HepG2 (cell line): ENCODE measurements around the gene TRA2B. TPM values are rescaled to one million over a fixed set of nuclear protein-coding genes. Genes with fewer than 3 reads are reported as not detected.

Source experiments
- HOXA7 ChIP-seq: sonication (generic); formaldehyde crosslinking; IDR thresholded peaks from 2 replicates; pipeline ENCODE4 v1.8.1; 2022; ENCODE audit warnings: mild to moderate bottlenecking, missing genetic modification reagents, moderate library complexity
- MBD4 ChIP-seq: IDR thresholded peaks from 2 replicates; pipeline ENCODE4 v1.6.1; 2012; ENCODE audit warnings: low read length, inconsistent platforms, borderline replicate concordance
- NCOR1 ChIP-seq: fragments of 200-600 bp; sonication (generic); IDR thresholded peaks from 2 replicates; pipeline ENCODE4 v1.7.0; 2017; ENCODE audit warnings: antibody characterized with exemption, low read length, borderline replicate concordance
- SMARCC2 ChIP-seq: fragments of 450-650 bp; IDR thresholded peaks from 2 replicates; pipeline ENCODE4 v1.6.1; 2017; ENCODE audit warnings: antibody characterized with exemption, mild to moderate bottlenecking
- SNAI1 ChIP-seq: sonication (generic); formaldehyde crosslinking; IDR thresholded peaks from 2 replicates; pipeline ENCODE4 v1.5.0; 2020; ENCODE audit warnings: mild to moderate bottlenecking, missing genetic modification reagents, borderline replicate concordance
- TEF ChIP-seq: sonication (generic); formaldehyde crosslinking; IDR thresholded peaks from 2 replicates; pipeline ENCODE4 v1.5.0; 2020; ENCODE audit warnings: missing genetic modification reagents
- ZBTB39 ChIP-seq: sonication (generic); formaldehyde crosslinking; IDR thresholded peaks from 2 replicates; pipeline ENCODE4 v1.5.0; 2020; ENCODE audit warnings: missing genetic modification reagents
- ZNF138 ChIP-seq: sonication (generic); formaldehyde crosslinking; IDR thresholded peaks from 2 replicates; pipeline ENCODE4 v1.5.0; 2020; ENCODE audit warnings: mild to moderate bottlenecking, low read depth, missing genetic modification reagents
- polyA plus RNA-seq, 8 experiments: library from polyadenylated mRNA; depleted of rRNA in 3 of 8; stranded (reverse) in 7 of 8; unstranded in 1 of 8; fragments of >200 nt; fragmentation: Illumina TruSeq in 4 of 8; extraction: Trizol in 4 of 8; gene quantifications; 2 replicates each; pipeline versions ENCODE4 v1.2.1 to v1.2.3, GENCODE V29; 2011 to 2016; ENCODE audit warnings: low read depth in 4 of 8, missing spikeins in 1 of 8, mixed read lengths in 1 of 8; ENCODE audit not compliant: insufficient read depth in 1 of 8
- total RNA-seq, 5 experiments: library from RNA; depleted of rRNA; stranded (reverse); fragments of >200 nt; fragmentation: Illumina TruSeq; extraction: Trizol; gene quantifications; 2 replicates each; pipeline ENCODE4 v1.2.3, GENCODE V29; 2016; ENCODE audit warnings: low read depth in 1 of 5
- TF ChIP-seq, protein P1 (sequence below): IDR thresholded peaks from 2 replicates; pipeline ENCODE4 v1.6.1; 2012; ENCODE audit warnings: low read length, improper control_type of control experiment
- TF ChIP-seq, protein P2 (sequence below): IDR thresholded peaks from 2 replicates; pipeline ENCODE4 v1.6.1; 2016; ENCODE audit warnings: mild to moderate bottlenecking, missing biosample characterization, missing genetic modification reagents
- TF ChIP-seq, protein P3 (sequence below): sonication (generic); formaldehyde crosslinking; conservative IDR thresholded peaks from 2 replicates; pipeline ENCODE4 v1.8.0; 2022; ENCODE audit warnings: missing genetic modification reagents
- TF ChIP-seq, protein P4 (sequence below): sonication (generic); formaldehyde crosslinking; conservative IDR thresholded peaks from 2 replicates; pipeline ENCODE4 v1.4.0; 2020; ENCODE audit warnings: missing genetic modification reagents
- TF ChIP-seq, protein P5 (sequence below): sonication (generic); formaldehyde crosslinking; IDR thresholded peaks from 2 replicates; pipeline ENCODE4 v1.4.0; 2020; ENCODE audit warnings: mild to moderate bottlenecking, missing genetic modification reagents

TRA2B gene
- total and polyA plus RNA-seq, 2 of the 13 experiments (the other 11 are each of a cell fraction or from before 2014, with no cell fraction given), result 105 to 241 TPM

- TF ChIP-seq TEF (CRISPR knock-in tag) (no peak), SNAI1 (no peak), ZBTB39 (no peak), SMARCC2 (no peak), ZNF138 (CRISPR knock-in tag) (no peak), NCOR1 (no peak), HOXA7 (CRISPR knock-in tag) (no peak), MBD4 (no peak)
- TF ChIP-seq, protein P1, sequence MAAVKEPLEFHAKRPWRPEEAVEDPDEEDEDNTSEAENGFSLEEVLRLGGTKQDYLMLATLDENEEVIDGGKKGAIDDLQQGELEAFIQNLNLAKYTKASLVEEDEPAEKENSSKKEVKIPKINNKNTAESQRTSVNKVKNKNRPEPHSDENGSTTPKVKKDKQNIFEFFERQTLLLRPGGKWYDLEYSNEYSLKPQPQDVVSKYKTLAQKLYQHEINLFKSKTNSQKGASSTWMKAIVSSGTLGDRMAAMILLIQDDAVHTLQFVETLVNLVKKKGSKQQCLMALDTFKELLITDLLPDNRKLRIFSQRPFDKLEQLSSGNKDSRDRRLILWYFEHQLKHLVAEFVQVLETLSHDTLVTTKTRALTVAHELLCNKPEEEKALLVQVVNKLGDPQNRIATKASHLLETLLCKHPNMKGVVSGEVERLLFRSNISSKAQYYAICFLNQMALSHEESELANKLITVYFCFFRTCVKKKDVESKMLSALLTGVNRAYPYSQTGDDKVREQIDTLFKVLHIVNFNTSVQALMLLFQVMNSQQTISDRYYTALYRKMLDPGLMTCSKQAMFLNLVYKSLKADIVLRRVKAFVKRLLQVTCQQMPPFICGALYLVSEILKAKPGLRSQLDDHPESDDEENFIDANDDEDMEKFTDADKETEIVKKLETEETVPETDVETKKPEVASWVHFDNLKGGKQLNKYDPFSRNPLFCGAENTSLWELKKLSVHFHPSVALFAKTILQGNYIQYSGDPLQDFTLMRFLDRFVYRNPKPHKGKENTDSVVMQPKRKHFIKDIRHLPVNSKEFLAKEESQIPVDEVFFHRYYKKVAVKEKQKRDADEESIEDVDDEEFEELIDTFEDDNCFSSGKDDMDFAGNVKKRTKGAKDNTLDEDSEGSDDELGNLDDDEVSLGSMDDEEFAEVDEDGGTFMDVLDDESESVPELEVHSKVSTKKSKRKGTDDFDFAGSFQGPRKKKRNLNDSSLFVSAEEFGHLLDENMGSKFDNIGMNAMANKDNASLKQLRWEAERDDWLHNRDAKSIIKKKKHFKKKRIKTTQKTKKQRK, result no peak
- TF ChIP-seq, protein P2, sequence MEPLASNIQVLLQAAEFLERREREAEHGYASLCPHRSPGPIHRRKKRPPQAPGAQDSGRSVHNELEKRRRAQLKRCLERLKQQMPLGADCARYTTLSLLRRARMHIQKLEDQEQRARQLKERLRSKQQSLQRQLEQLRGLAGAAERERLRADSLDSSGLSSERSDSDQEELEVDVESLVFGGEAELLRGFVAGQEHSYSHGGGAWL (CRISPR knock-in tag), result no peak
- TF ChIP-seq, protein P3, sequence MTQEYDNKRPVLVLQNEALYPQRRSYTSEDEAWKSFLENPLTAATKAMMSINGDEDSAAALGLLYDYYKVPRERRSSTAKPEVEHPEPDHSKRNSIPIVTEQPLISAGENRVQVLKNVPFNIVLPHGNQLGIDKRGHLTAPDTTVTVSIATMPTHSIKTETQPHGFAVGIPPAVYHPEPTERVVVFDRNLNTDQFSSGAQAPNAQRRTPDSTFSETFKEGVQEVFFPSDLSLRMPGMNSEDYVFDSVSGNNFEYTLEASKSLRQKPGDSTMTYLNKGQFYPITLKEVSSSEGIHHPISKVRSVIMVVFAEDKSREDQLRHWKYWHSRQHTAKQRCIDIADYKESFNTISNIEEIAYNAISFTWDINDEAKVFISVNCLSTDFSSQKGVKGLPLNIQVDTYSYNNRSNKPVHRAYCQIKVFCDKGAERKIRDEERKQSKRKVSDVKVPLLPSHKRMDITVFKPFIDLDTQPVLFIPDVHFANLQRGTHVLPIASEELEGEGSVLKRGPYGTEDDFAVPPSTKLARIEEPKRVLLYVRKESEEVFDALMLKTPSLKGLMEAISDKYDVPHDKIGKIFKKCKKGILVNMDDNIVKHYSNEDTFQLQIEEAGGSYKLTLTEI (CRISPR knock-in tag), result no peak
- TF ChIP-seq, protein P4, sequence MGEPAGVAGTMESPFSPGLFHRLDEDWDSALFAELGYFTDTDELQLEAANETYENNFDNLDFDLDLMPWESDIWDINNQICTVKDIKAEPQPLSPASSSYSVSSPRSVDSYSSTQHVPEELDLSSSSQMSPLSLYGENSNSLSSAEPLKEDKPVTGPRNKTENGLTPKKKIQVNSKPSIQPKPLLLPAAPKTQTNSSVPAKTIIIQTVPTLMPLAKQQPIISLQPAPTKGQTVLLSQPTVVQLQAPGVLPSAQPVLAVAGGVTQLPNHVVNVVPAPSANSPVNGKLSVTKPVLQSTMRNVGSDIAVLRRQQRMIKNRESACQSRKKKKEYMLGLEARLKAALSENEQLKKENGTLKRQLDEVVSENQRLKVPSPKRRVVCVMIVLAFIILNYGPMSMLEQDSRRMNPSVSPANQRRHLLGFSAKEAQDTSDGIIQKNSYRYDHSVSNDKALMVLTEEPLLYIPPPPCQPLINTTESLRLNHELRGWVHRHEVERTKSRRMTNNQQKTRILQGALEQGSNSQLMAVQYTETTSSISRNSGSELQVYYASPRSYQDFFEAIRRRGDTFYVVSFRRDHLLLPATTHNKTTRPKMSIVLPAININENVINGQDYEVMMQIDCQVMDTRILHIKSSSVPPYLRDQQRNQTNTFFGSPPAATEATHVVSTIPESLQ (CRISPR knock-in tag), result no peak
- TF ChIP-seq, protein P5, sequence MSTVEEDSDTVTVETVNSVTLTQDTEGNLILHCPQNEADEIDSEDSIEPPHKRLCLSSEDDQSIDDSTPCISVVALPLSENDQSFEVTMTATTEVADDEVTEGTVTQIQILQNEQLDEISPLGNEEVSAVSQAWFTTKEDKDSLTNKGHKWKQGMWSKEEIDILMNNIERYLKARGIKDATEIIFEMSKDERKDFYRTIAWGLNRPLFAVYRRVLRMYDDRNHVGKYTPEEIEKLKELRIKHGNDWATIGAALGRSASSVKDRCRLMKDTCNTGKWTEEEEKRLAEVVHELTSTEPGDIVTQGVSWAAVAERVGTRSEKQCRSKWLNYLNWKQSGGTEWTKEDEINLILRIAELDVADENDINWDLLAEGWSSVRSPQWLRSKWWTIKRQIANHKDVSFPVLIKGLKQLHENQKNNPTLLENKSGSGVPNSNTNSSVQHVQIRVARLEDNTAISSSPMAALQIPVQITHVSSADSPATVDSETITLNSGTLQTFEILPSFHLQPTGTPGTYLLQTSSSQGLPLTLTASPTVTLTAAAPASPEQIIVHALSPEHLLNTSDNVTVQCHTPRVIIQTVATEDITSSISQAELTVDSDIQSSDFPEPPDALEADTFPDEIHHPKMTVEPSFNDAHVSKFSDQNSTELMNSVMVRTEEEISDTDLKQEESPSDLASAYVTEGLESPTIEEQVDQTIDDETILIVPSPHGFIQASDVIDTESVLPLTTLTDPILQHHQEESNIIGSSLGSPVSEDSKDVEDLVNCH (CRISPR knock-in tag), result no peak
These were observed 22.9 kb upstream of the TRA2B start (continued) for GRCh38 chr3:185960522-185961288.
